Fibroblast of villous mesenchyme (primary cell): ENCODE data around the gene STK32C. TPM values are rescaled to one million over a fixed set of nuclear protein-coding genes. Genes with fewer than 3 reads are reported as not detected.
A peak's percentile ranks its signal among the peaks of the same experiment; 100 is the strongest.

ENCODE experiments used
- DNase-seq: peaks from one replicate; pipeline ENCODE4 v3.0.0-alpha.2; 2010; ENCODE audit warnings: low read depth
- H3K4me3 ChIP-seq: 2 replicates; pipeline ENCODE4 v1.5.1; 2011; ENCODE audit warnings: low read depth, mild to moderate bottlenecking, low read length
- total RNA-seq: library from RNA; depleted of rRNA; stranded (reverse); fragments of >200 nt; gene quantifications from 2 replicates; pipeline ENCODE4 v1.2.3, GENCODE V29; 2012
- TF ChIP-seq, protein P1 (sequence below): IDR thresholded peaks from 2 replicates; pipeline ENCODE4 v1.5.1; 2012; ENCODE audit warnings: low read depth, mild to moderate bottlenecking, low read length; ENCODE audit not compliant: insufficient read depth

STK32C gene
- 8.6 and 11.9 TPM in 2 replicates for total RNA-seq

- peak; percentile 93 for DNase-seq
- TF ChIP-seq, protein P1, sequence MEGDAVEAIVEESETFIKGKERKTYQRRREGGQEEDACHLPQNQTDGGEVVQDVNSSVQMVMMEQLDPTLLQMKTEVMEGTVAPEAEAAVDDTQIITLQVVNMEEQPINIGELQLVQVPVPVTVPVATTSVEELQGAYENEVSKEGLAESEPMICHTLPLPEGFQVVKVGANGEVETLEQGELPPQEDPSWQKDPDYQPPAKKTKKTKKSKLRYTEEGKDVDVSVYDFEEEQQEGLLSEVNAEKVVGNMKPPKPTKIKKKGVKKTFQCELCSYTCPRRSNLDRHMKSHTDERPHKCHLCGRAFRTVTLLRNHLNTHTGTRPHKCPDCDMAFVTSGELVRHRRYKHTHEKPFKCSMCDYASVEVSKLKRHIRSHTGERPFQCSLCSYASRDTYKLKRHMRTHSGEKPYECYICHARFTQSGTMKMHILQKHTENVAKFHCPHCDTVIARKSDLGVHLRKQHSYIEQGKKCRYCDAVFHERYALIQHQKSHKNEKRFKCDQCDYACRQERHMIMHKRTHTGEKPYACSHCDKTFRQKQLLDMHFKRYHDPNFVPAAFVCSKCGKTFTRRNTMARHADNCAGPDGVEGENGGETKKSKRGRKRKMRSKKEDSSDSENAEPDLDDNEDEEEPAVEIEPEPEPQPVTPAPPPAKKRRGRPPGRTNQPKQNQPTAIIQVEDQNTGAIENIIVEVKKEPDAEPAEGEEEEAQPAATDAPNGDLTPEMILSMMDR = no peak
- peak within 1 kb of the TSS; percentile 74 for H3K4me3 ChIP-seq
These were observed at the start of gene STK32C for GRCh38 chr10:132307823-132308586. Gene STK32C, minus strand, starts transcription at chr10:132307950. Its CDS starts 117 bp downstream, at chr10:132307833.

- DNase-seq = no peak
- H3K4me3 ChIP-seq = no peak overlapping the region
- TF ChIP-seq, protein P1 = no peak
These were observed 49.0 kb upstream of the STK32C start for GRCh38 chr10:132356621-132357195.

DNA sequence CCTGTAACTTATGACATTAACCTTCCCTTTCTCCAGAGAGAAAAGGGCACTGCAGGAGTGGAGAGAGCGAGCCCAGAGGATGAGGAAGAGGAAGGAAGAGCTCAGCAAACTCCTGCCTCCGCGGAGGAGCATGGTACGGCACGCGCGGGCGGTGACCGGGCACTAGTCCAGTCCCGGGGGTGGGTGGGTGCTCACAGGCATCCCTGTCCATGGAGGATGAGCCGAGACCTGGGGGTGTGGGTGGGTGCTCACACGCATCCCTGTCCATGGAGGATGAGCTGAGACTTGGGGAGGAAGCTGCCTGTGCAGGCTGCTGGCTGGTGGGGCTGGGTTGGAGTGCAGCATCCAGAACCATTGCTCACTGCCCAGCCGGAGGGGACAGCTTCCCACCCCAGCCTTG, 48.0 kb upstream of the STK32C start:
- TF ChIP-seq, protein P1 = no peak
- no peak overlapping the region for H3K4me3 ChIP-seq
- no peak for DNase-seq

DNA sequence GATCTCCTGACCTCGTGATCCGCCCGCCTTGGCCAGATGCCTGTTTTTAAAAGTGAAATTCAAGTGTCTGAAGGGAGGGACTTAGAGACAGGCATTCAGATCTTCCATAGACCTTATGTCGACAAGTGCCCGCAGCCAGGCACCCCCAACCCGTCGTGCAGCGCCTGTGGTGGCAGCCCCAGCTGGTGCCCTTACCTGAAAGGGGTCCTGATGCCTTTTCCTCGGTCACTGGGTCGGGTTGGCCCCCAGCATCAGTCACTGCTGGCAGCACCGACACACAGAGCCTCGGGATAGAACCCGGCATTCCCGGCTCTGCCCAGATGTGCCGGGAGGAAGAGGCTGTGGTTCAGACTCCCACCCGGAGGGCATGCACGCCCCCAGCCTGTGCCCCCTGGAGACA, 47.5 kb upstream of the STK32C start:
- no peak overlapping the region for H3K4me3 ChIP-seq
- no peak for DNase-seq
- TF ChIP-seq, protein P1 = no peak

DNA sequence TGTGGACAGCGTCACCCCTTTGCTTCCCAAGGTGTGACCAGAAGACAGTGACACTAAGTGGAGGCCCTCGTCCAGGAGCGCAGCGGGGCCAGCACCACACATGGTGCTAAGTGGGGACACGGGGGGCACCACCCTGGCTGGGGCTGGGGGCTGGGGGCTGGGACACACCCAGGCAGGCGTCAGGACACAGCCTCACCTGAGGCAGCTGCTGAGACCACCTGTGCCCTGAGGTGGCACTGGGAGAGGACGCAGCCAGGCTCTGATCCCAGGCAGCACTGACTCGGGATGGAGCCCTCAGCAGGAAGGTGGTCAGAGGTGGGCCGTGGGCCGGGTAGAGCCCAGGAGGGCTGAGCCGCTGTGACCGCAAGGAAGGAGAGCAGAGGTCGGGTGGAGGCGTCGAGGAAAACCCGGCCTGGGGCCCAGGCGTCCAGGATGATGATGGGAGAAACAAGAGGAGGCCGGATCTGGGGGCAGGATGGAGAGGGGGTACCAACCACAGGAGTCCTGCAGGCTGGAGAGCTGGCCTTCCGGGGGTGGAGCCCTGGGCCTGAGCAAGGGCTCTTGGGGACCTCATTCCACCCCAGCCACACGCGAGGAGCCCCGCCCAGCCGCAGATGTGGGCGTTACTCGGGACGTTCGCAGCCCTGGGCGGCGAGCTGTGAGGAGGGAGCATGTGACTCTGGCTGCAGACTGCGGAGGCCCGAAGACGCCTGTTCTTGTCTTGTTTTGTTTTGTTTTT, 46.8 kb upstream of the STK32C start:
- no peak overlapping the region for H3K4me3 ChIP-seq
- TF ChIP-seq, protein P1 = no peak
- DNase-seq = no peak

- H3K4me3 ChIP-seq = no peak overlapping the region
- TF ChIP-seq, protein P1 = no peak
- no peak for DNase-seq
These were observed 46.0 kb upstream of the STK32C start for GRCh38 chr10:132353456-132354355.
